DMS 273 (cell line): ENCODE data around the gene MGAT5.
A peak's percentile ranks its signal among the peaks of the same experiment; 100 is the strongest.

ENCODE experiments used
- DNase-seq: peaks from one replicate; lab custom pipeline; 2025; ENCODE audit not compliant: unreplicated experiment; lab: John Stamatoyannopoulos, UW

Gene MGAT5

GRCh38 chr2:134253804-134254203, at the start of gene MGAT5:
Gene MGAT5 (plus strand): TSS chr2:134254072. CDS start chr2:134254404, 332 bp downstream.
- DNase-seq = peak; percentile 72

GRCh38 chr2:134205087-134205486, 48.8 kb upstream of the MGAT5 start:
- no peak for DNase-seq

GRCh38 chr2:134206031-134206430, 47.8 kb upstream of the MGAT5 start:
- DNase-seq = no peak

- peak; percentile 31 for DNase-seq
Measured at GRCh38 chr2:134206573-134206972, 47.3 kb upstream of the MGAT5 start.

GRCh38 chr2:134207589-134208209, 46.2 kb upstream of the MGAT5 start:
- peak; percentile 82 for DNase-seq

- no peak for DNase-seq
Measured at GRCh38 chr2:134208825-134209224, 45.0 kb upstream of the MGAT5 start.

- DNase-seq = no peak
Measured at GRCh38 chr2:134212746-134213145, 41.1 kb upstream of the MGAT5 start.

- DNase-seq = no peak
Measured at GRCh38 chr2:134216152-134216829, 37.6 kb upstream of the MGAT5 start.

- DNase-seq = no peak
Measured at GRCh38 chr2:134217351-134217750, 36.5 kb upstream of the MGAT5 start.

GRCh38 chr2:134217924-134218323, 35.9 kb upstream of the MGAT5 start:
- no peak for DNase-seq

- no peak for DNase-seq
Measured at GRCh38 chr2:134218414-134218813, 35.5 kb upstream of the MGAT5 start.

GRCh38 chr2:134218930-134219658, 34.8 kb upstream of the MGAT5 start:
- no peak for DNase-seq

GRCh38 chr2:134220344-134220974, 33.4 kb upstream of the MGAT5 start:
- no peak for DNase-seq

- no peak for DNase-seq
Measured at GRCh38 chr2:134224005-134224404, 29.9 kb upstream of the MGAT5 start.

- DNase-seq = no peak
Measured at GRCh38 chr2:134225173-134225572, 28.7 kb upstream of the MGAT5 start.

GRCh38 chr2:134225841-134226240, 28.0 kb upstream of the MGAT5 start:
- DNase-seq = no peak

GRCh38 chr2:134226601-134227000, 27.3 kb upstream of the MGAT5 start:
- DNase-seq = no peak

- no peak for DNase-seq
Measured at GRCh38 chr2:134227666-134228065, 26.2 kb upstream of the MGAT5 start.

GRCh38 chr2:134228493-134228903, 25.4 kb upstream of the MGAT5 start:
- peak; percentile 39 for DNase-seq

GRCh38 chr2:134229540-134229939, 24.3 kb upstream of the MGAT5 start:
- no peak for DNase-seq

GRCh38 chr2:134230885-134231284, 23.0 kb upstream of the MGAT5 start:
- DNase-seq = no peak
